MM.1S (cell line): ENCODE results near the gene METTL17.

Source experiments
- EZH2 ChIP-seq: fragments of 300-600 bp; sonication (generic); optimal IDR thresholded peaks from 2 replicates; pipeline ENCODE3; 2017; ENCODE audit warnings: low read depth, mild to moderate bottlenecking, antibody characterized with exemption, low read length, mixed read lengths
- TF ChIP-seq, protein P1 (sequence below): fragments of 300-600 bp; sonication (generic); IDR thresholded peaks from 2 replicates; pipeline ENCODE4 v1.5.1; 2016; ENCODE audit warnings: antibody characterized with exemption, low read length, mixed read lengths

DNA sequence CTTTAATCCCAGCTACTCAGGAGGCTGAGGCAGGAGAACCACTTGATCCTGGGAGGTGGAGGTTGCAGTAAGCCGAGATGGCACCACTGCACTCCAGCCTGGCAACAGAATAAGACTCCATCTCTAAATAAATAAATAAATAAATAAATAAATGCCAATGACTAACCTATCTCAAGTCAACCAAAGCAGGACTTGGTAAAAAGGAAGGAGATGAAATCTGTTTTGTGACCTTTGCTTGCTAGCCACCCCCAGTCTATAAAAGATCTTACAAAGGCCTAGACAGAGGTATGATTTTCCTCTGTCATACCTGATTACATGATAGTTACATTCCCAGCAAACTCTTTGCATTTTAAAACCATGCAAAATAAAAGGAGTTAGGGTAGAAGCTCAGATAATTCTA lies 13.5 kb upstream of the METTL17 start:
- TF ChIP-seq, protein P1, sequence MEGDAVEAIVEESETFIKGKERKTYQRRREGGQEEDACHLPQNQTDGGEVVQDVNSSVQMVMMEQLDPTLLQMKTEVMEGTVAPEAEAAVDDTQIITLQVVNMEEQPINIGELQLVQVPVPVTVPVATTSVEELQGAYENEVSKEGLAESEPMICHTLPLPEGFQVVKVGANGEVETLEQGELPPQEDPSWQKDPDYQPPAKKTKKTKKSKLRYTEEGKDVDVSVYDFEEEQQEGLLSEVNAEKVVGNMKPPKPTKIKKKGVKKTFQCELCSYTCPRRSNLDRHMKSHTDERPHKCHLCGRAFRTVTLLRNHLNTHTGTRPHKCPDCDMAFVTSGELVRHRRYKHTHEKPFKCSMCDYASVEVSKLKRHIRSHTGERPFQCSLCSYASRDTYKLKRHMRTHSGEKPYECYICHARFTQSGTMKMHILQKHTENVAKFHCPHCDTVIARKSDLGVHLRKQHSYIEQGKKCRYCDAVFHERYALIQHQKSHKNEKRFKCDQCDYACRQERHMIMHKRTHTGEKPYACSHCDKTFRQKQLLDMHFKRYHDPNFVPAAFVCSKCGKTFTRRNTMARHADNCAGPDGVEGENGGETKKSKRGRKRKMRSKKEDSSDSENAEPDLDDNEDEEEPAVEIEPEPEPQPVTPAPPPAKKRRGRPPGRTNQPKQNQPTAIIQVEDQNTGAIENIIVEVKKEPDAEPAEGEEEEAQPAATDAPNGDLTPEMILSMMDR: no peak
- TF ChIP-seq EZH2: no peak
